HepG2 (cell line): Measurements from ENCODE around the gene FANCE. TPM values are rescaled to one million over a fixed set of nuclear protein-coding genes. Genes with fewer than 3 reads are reported as not detected.
A peak's percentile ranks its signal among the peaks of the same experiment; 100 is the strongest.

Experiments used
- ATM ChIP-seq: fragments of 450-650 bp; IDR thresholded peaks from 2 replicates; pipeline ENCODE4 v1.7.1; 2017; ENCODE audit warnings: mild to moderate bottlenecking, borderline replicate concordance
- DPF2 ChIP-seq: sonication (generic); formaldehyde crosslinking; IDR thresholded peaks from 2 replicates; pipeline ENCODE4 v1.4.0; 2020; ENCODE audit warnings: mild to moderate bottlenecking, low read depth, missing genetic modification reagents, borderline replicate concordance
- ETV6 ChIP-seq: sonication (generic); formaldehyde crosslinking; conservative IDR thresholded peaks from 2 replicates; pipeline ENCODE4 v1.4.0; 2020; ENCODE audit warnings: missing genetic modification reagents
- HMGXB4 ChIP-seq, 2 experiments: sonication (generic) in 1 of 2; formaldehyde crosslinking in 1 of 2; IDR thresholded peaks; 2 replicates each; pipeline versions ENCODE4 v1.4.0 to v1.6.1; 2018 to 2020; ENCODE audit warnings: missing genetic modification reagents in 2 of 2, borderline replicate concordance in 1 of 2, low read depth in 1 of 2, mild to moderate bottlenecking in 1 of 2, missing biosample characterization in 1 of 2
- HNRNPL ChIP-seq: fragments of 200-400 bp; formaldehyde crosslinking; IDR thresholded peaks from 2 replicates; pipeline ENCODE4 v1.6.1; 2017; ENCODE audit warnings: mild to moderate bottlenecking, low read depth, low read length
- IRF1 ChIP-seq: sonication (generic); formaldehyde crosslinking; IDR thresholded peaks from 2 replicates; pipeline ENCODE4 v1.4.0; 2020; ENCODE audit warnings: low read depth, mild to moderate bottlenecking, missing genetic modification reagents
- MTERF4 ChIP-seq: sonication (generic); formaldehyde crosslinking; IDR thresholded peaks from 2 replicates; pipeline ENCODE4 v1.8.0; 2023; ENCODE audit warnings: mild to moderate bottlenecking, missing genetic modification reagents
- MXI1 ChIP-seq: IDR thresholded peaks from 3 replicates; pipeline ENCODE4 v1.6.1; 2012; ENCODE audit warnings: low read depth, low read length, inconsistent platforms, borderline replicate concordance
- PITX1 ChIP-seq: sonication (generic); formaldehyde crosslinking; IDR thresholded peaks from 2 replicates; pipeline ENCODE4 v1.5.1; 2020; ENCODE audit warnings: mild to moderate bottlenecking, missing genetic modification reagents
- STAT6 ChIP-seq: sonication (generic); formaldehyde crosslinking; IDR thresholded peaks from 2 replicates; pipeline ENCODE4 v1.4.0; 2020; ENCODE audit warnings: missing genetic modification reagents, mild to moderate bottlenecking, borderline replicate concordance
- TBX3 ChIP-seq: fragments of 450-650 bp; IDR thresholded peaks from 2 replicates; pipeline ENCODE4 v1.6.1; 2017; ENCODE audit warnings: antibody characterized with exemption, mild to moderate bottlenecking, inconsistent platforms, borderline replicate concordance
- TCF7L2 ChIP-seq: IDR thresholded peaks from 2 replicates; pipeline ENCODE4 v1.6.1; 2011; ENCODE audit warnings: mild to moderate bottlenecking, low read depth, low read length, moderate library complexity
- THAP11 ChIP-seq: IDR thresholded peaks from 2 replicates; pipeline ENCODE4 v1.6.1; 2016; ENCODE audit warnings: missing biosample characterization, missing genetic modification reagents
- ZNF281 ChIP-seq: sonication (generic); formaldehyde crosslinking; IDR thresholded peaks from 2 replicates; pipeline ENCODE4 v1.4.0; 2020; ENCODE audit warnings: missing genetic modification reagents, borderline replicate concordance
- ZNF569 ChIP-seq: sonication (generic); formaldehyde crosslinking; IDR thresholded peaks from 2 replicates; pipeline ENCODE4 v1.5.0; 2020; ENCODE audit warnings: mild to moderate bottlenecking, missing genetic modification reagents, moderate library complexity, borderline replicate concordance
- ZNF629 ChIP-seq: sonication (generic); formaldehyde crosslinking; conservative IDR thresholded peaks from 2 replicates; pipeline ENCODE4 v1.5.0; 2020; ENCODE audit warnings: missing genetic modification reagents
- ZNF790 ChIP-seq: sonication (generic); formaldehyde crosslinking; IDR thresholded peaks from 2 replicates; pipeline ENCODE4 v1.8.0; 2022; ENCODE audit warnings: missing genetic modification reagents, mild to moderate bottlenecking, borderline replicate concordance
- ZNF879 ChIP-seq: sonication (generic); formaldehyde crosslinking; IDR thresholded peaks from 2 replicates; pipeline ENCODE4 v1.8.1; 2023; ENCODE audit warnings: missing genetic modification reagents
- polyA plus RNA-seq, 8 experiments: library from polyadenylated mRNA; depleted of rRNA in 3 of 8; stranded (reverse) in 7 of 8; unstranded in 1 of 8; fragments of >200 nt; fragmentation: Illumina TruSeq in 4 of 8; extraction: Trizol in 4 of 8; gene quantifications; 2 replicates each; pipeline versions ENCODE4 v1.2.1 to v1.2.3, GENCODE V29; 2011 to 2016; ENCODE audit warnings: low read depth in 4 of 8, missing spikeins in 1 of 8, mixed read lengths in 1 of 8; ENCODE audit not compliant: insufficient read depth in 1 of 8
- total RNA-seq, 5 experiments: library from RNA; depleted of rRNA; stranded (reverse); fragments of >200 nt; fragmentation: Illumina TruSeq; extraction: Trizol; gene quantifications; 2 replicates each; pipeline ENCODE4 v1.2.3, GENCODE V29; 2016; ENCODE audit warnings: low read depth in 1 of 5

Gene FANCE
- total and polyA plus RNA-seq, 2 of the 13 experiments (the other 11 are each of a cell fraction or from before 2014, with no cell fraction given), result 7.1 to 11.2 TPM

- 0 out of 2 replicates have a peak, but pooled peaks have one; percentile 51 for TF ChIP-seq DPF2 (CRISPR knock-in tag)
- TF ChIP-seq ZNF629, result peak; percentile 65; the same call in 1 of the 2 replicates
- peak; percentile 88 for TF ChIP-seq THAP11
- peak; percentile 97; the same call in 1 of the 2 replicates for TF ChIP-seq STAT6 (CRISPR knock-in tag)
- TF ChIP-seq TBX3, result no peak
- TF ChIP-seq HMGXB4 (CRISPR knock-in tag; IDR thresholded peaks at IDR 0.05; ENCODE audit: borderline replicate concordance in 1 of 2, low read depth in 1 of 2), result peak; percentile 96 to 97
- peak; percentile 92 for TF ChIP-seq MTERF4 (CRISPR knock-in tag)
- peak; percentile 92; the same call in 1 of the 2 replicates for TF ChIP-seq ZNF569 (CRISPR knock-in tag)
- TF ChIP-seq TCF7L2, result no peak
- TF ChIP-seq IRF1 (CRISPR knock-in tag), result peak; percentile 58; the same call in 1 of the 2 replicates
- peak; percentile 81 for TF ChIP-seq ETV6 (CRISPR knock-in tag)
- peak; percentile 96; the same call in 1 of the 2 replicates for TF ChIP-seq ZNF790
- TF ChIP-seq ATM, result no peak
- TF ChIP-seq MXI1, result peak; percentile 96
- TF ChIP-seq PITX1 (CRISPR knock-in tag), result peak; percentile 87; the same call in 1 of the 2 replicates
- peak; percentile 5; the same call in 1 of the 2 replicates for TF ChIP-seq ZNF281
- TF ChIP-seq ZNF879 (CRISPR knock-in tag), result peak; percentile 96; the same call in 1 of the 2 replicates
- peak; percentile 61; the same call in 1 of the 2 replicates for TF ChIP-seq HNRNPL
Observed at GRCh38 chr6:35468181-35468979, 16.2 kb downstream of the FANCE start, which contains the start of gene RPL10A (continued).
